IPS-18c (cell line): ENCODE results near the gene OR1M1.
"Not testable (repeated sequence)": the region's sequence is repeated elsewhere in the genome, so short reads cannot be mapped to it uniquely, and the experiment has no call there.

Experiments
- H3K4me3 ChIP-seq: 2 replicates; pipeline ENCODE4 v1.7.0; 2013; ENCODE audit warnings: low read depth, mild to moderate bottlenecking, low read length, moderate library complexity; ENCODE audit not compliant: insufficient read depth
- H3K9me3 ChIP-seq: one replicate; pipeline ENCODE4 v1.6.1; 2013; ENCODE audit warnings: mild to moderate bottlenecking, low read length, moderate library complexity; ENCODE audit not compliant: control insufficient read depth, insufficient read depth

The OR1M1 gene

GRCh38 chr19:9086761-9087160 lies at the start of gene OR1M1:
Gene OR1M1, plus strand, starts transcription at chr19:9087061. Its CDS starts 6,184 bp downstream, at chr19:9093245.
- Histone ChIP-seq H3K9me3 (no peaks in the 10 kb centered on the region), H3K4me3 (no peak within 1 kb of the TSS)

GRCh38 chr19:9037400-9038062 lies 49.3 kb upstream of the OR1M1 start:
- no peaks in the 10 kb centered on the region for H3K9me3 ChIP-seq

GRCh38 chr19:9039728-9040127 lies 47.1 kb upstream of the OR1M1 start:
- no peaks in the 10 kb centered on the region for H3K9me3 ChIP-seq

More at GRCh38 chr19:9037400-9038062, 49.3 kb upstream of the OR1M1 start:
- no peak overlapping the region for H3K4me3 ChIP-seq

GRCh38 chr19:9040131-9040530 lies 46.7 kb upstream of the OR1M1 start:
- Histone ChIP-seq H3K9me3 (no peaks in the 10 kb centered on the region), H3K4me3 (no peak overlapping the region)

More at GRCh38 chr19:9039728-9040127, 47.1 kb upstream of the OR1M1 start:
- H3K4me3 ChIP-seq = no peak overlapping the region

GRCh38 chr19:9041023-9041422 lies 45.8 kb upstream of the OR1M1 start:
- no peak overlapping the region for H3K4me3 ChIP-seq
- H3K9me3 ChIP-seq = no peaks in the 10 kb centered on the region

GRCh38 chr19:9043524-9043923 lies 43.3 kb upstream of the OR1M1 start:
- Histone ChIP-seq H3K9me3 (no peaks in the 10 kb centered on the region), H3K4me3 (no peak overlapping the region)

GRCh38 chr19:9044449-9044848 lies 42.4 kb upstream of the OR1M1 start:
- Histone ChIP-seq H3K4me3 (no peak overlapping the region), H3K9me3 (no peaks in the 10 kb centered on the region)

GRCh38 chr19:9046694-9047093 lies 40.2 kb upstream of the OR1M1 start:
- no peaks in the 10 kb centered on the region for H3K9me3 ChIP-seq

GRCh38 chr19:9052894-9053293 lies 34.0 kb upstream of the OR1M1 start:
- Histone ChIP-seq H3K4me3 (no peak overlapping the region), H3K9me3 (no peaks in the 10 kb centered on the region)

More at GRCh38 chr19:9046694-9047093, 40.2 kb upstream of the OR1M1 start:
- H3K4me3 ChIP-seq = no peak overlapping the region

GRCh38 chr19:9053674-9054073 lies 33.2 kb upstream of the OR1M1 start:
- not testable (repeated sequence) for H3K4me3 ChIP-seq, H3K9me3 ChIP-seq

- no peak overlapping the region for H3K4me3 ChIP-seq
Observed at GRCh38 chr19:9054207-9054606, 32.7 kb upstream of the OR1M1 start.

GRCh38 chr19:9054765-9055164 lies 32.1 kb upstream of the OR1M1 start:
- Histone ChIP-seq H3K4me3 (no peak overlapping the region), H3K9me3 (no peaks in the 10 kb centered on the region)

More at GRCh38 chr19:9054207-9054606, 32.7 kb upstream of the OR1M1 start:
- H3K9me3 ChIP-seq = no peaks in the 10 kb centered on the region

- not testable (repeated sequence) for H3K9me3 ChIP-seq, H3K4me3 ChIP-seq
Observed at GRCh38 chr19:9056131-9056530, 30.7 kb upstream of the OR1M1 start.

GRCh38 chr19:9057505-9058258 lies 29.2 kb upstream of the OR1M1 start:
- H3K4me3 ChIP-seq = no peak overlapping the region

GRCh38 chr19:9058905-9059667 lies 27.8 kb upstream of the OR1M1 start:
- Histone ChIP-seq H3K9me3 (no peaks in the 10 kb centered on the region), H3K4me3 (no peak overlapping the region)

More at GRCh38 chr19:9057505-9058258, 29.2 kb upstream of the OR1M1 start:
- no peaks in the 10 kb centered on the region for H3K9me3 ChIP-seq

- Histone ChIP-seq H3K9me3 (no peaks in the 10 kb centered on the region), H3K4me3 (no peak overlapping the region)
Observed at GRCh38 chr19:9060564-9061340, 26.1 kb upstream of the OR1M1 start.

GRCh38 chr19:9061879-9062278 lies 25.0 kb upstream of the OR1M1 start:
- H3K9me3 ChIP-seq = no peaks in the 10 kb centered on the region

More at GRCh38 chr19:9061879-9062278, 25.0 kb upstream of the OR1M1 start:
- H3K4me3 ChIP-seq = no peak overlapping the region
